Lower leg skin (tissue), 4 donors: ENCODE measurements around the gene FBXO46. TPM values are rescaled to one million over a fixed set of nuclear protein-coding genes. Genes with fewer than 3 reads are reported as not detected.

Source experiments
- DNase-seq, 2 donors: peaks; one replicate each; pipeline ENCODE4 v3.0.0-alpha.2; 2019; ENCODE audit warnings: low spot score in 2 of 2
- H3K4me3 ChIP-seq: fragments of 200-600 bp; sonication (generic); 2 replicates; pipeline ENCODE4 v1.5.1; 2017; ENCODE audit warnings: mild to moderate bottlenecking, low read depth; ENCODE audit not compliant: poor library complexity, severe bottlenecking
- POLR2A ChIP-seq, 2 donors: fragments of 450-650 bp; IDR thresholded peaks; one replicate each; pipeline ENCODE4 v1.6.1; 2016 to 2017; ENCODE audit warnings: antibody characterized with exemption in 2 of 2, mild to moderate bottlenecking in 1 of 2, moderate library complexity in 1 of 2
- whole genome bisulfite sequencing, 2 donors: methylation state at CpG; one replicate each; pipeline ENCODE4 v1.1.5; 2018; 5-methylcytosine and 5-hydroxymethylcytosine counted together
- intact Hi-C: fragments of 100-400 bp; cut with DNase I; formaldehyde crosslinking; loops from one replicate; pipeline ENCODE4 v1.15.0; 2023; ENCODE audit warnings: low total_unique reads
- total RNA-seq, 4 donors: library from RNA; depleted of rRNA; stranded (reverse); fragments of >200 nt; gene quantifications; one replicate each; pipeline ENCODE4 v1.1.0, GENCODE V29; 2016
- TF ChIP-seq, protein P1 (sequence below), 3 donors: fragments of 450-650 bp; IDR thresholded peaks; one replicate each; pipeline ENCODE4 v1.5.1; 2016; ENCODE audit warnings: antibody characterized with exemption in 3 of 3, mild to moderate bottlenecking in 3 of 3, moderate library complexity in 2 of 3

Gene FBXO46
- total RNA-seq, 4 donors from 2014 or later: 22.0 to 26.7 (median 25.4) TPM

GRCh38 chr19:45767410-45767880 is 36.7 kb upstream of the FBXO46 start:
- WGBS, 2 donors: 4 to 13% methylated on average over 31 of the region's 31 CpGs
- intact Hi-C loops: no loop called here
- no peak for TF ChIP-seq POLR2A (IDR thresholded peaks at IDR 0.05)
- TF ChIP-seq, protein P1, sequence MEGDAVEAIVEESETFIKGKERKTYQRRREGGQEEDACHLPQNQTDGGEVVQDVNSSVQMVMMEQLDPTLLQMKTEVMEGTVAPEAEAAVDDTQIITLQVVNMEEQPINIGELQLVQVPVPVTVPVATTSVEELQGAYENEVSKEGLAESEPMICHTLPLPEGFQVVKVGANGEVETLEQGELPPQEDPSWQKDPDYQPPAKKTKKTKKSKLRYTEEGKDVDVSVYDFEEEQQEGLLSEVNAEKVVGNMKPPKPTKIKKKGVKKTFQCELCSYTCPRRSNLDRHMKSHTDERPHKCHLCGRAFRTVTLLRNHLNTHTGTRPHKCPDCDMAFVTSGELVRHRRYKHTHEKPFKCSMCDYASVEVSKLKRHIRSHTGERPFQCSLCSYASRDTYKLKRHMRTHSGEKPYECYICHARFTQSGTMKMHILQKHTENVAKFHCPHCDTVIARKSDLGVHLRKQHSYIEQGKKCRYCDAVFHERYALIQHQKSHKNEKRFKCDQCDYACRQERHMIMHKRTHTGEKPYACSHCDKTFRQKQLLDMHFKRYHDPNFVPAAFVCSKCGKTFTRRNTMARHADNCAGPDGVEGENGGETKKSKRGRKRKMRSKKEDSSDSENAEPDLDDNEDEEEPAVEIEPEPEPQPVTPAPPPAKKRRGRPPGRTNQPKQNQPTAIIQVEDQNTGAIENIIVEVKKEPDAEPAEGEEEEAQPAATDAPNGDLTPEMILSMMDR (IDR thresholded peaks at IDR 0.05): no peak
- H3K4me3 ChIP-seq: peak overlapping the region; percentile 57
- peak; percentile 67 to 95 for DNase-seq

GRCh38 chr19:45766869-45767346 is 36.2 kb upstream of the FBXO46 start:
- peak in 1 of 2 donors; percentile 25 for DNase-seq
- WGBS, 2 donors: 32 to 36% methylated on average over 9 to 17 of the region's 24 CpGs
- peak overlapping the region; percentile 17 for H3K4me3 ChIP-seq
- intact Hi-C loops: no loop called here
- TF ChIP-seq, protein P1 (IDR thresholded peaks at IDR 0.05): no peak
- TF ChIP-seq POLR2A (IDR thresholded peaks at IDR 0.05): no peak

GRCh38 chr19:45766296-45766868 is 35.7 kb upstream of the FBXO46 start:
- 62 to 66% methylated on average over 4 to 10 of the region's 17 CpGs for whole genome bisulfite sequencing, 2 donors
- no peak overlapping the region for H3K4me3 ChIP-seq
- intact Hi-C loops: no loop called here
- DNase-seq: no peak
- TF ChIP-seq, protein P1 (IDR thresholded peaks at IDR 0.05): no peak

DNA sequence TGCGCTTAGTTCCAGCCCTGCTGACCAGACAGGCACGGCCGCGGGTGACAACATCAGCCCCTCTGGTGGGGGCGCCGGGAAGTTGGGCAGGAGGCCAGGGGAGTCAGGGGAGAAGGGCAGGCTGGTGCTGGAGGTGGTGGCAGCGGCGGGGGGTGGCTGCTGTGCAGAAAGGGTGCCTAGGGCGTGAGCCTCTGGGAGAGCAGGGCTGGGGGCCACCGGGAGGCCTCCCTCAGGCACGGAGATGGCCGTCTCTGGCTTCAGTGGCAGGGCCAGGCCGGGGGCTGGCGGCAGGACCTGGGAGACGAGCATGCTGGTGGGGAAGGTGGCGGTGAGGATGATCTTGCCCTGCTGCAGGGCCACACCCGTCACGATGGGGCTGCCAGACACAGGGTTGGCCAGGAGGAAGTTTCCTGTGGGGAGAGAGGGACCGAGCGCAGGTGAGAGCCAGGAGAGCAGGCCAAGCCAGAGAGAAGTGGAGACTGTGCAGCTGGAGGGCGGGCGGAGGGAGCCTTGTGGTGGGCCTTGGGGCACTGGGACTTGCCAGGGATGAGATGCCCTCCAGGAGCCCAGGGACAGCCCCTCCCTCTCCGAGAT is 35.1 kb upstream of the FBXO46 start:
- peak in 1 of 2 donors; percentile 86 for DNase-seq
- TF ChIP-seq, protein P1 (IDR thresholded peaks at IDR 0.05): no peak
- no peak for TF ChIP-seq POLR2A (IDR thresholded peaks at IDR 0.05)
- H3K4me3 ChIP-seq: no peak overlapping the region
- intact Hi-C loops: no loop called here
- 74 to 75% methylated on average over 18 to 20 of the region's 23 CpGs for WGBS, 2 donors

DNA sequence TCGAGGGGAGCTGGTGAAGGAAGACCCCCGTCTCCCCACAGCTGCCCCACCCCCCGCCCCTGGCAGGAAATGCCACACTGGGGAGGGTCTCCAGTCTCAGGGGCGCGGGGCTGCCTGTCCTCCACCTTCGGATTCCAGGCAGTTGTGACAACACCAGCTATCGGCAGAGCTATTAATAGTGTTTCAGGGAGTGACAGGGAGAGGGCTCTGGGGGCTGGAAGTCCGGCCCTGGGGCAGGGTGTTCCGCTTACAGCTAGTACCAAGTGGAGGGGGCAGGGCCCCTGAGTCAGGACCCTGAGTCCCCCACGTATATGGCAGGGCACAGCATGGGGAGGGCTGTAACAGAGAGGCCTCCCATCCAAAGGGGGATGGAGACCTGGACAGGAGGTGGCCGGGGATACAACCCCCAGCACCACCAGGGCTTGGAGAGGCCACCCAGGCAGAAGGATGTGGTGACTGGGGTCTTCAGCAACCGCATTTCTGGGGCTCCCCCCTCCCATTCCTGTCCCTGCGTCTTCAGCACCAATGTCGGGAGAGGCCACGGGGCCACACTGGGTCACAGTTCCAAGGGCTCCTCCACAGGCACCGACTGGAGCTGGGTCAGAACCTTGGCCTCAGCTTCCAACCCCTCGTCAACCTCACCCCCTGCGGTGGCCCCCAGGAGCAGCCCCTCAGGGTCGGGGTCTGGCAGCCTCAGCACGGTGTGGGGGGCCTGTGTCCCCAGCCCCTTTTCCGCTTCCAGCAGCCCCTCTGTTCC is 34.4 kb upstream of the FBXO46 start:
- no peak overlapping the region for H3K4me3 ChIP-seq
- intact Hi-C loops: no loop called here
- TF ChIP-seq, protein P1 (IDR thresholded peaks at IDR 0.05): no peak
- TF ChIP-seq POLR2A (IDR thresholded peaks at IDR 0.05): no peak
- 58 to 65% methylated on average over 20 of the region's 21 CpGs for WGBS, 2 donors
- peak in 1 of 2 donors; percentile 81 for DNase-seq
